ENCODE measurements around the gene ABITRAM. TPM values are rescaled to one million over a fixed set of nuclear protein-coding genes. Genes with fewer than 3 reads are reported as not detected.
"Not testable (repeated sequence)": the region's sequence is repeated elsewhere in the genome, so short reads cannot be mapped to it uniquely, and the experiment has no call there.

The ABITRAM gene
- total RNA-seq, 1 donor from 2014 or later: 16.0 TPM

GRCh38 chr9:108913391-108913790 lies 20.8 kb upstream of the ABITRAM start:
- TF ChIP-seq POLR2AphosphoS5 (IDR thresholded peaks at IDR 0.05; ENCODE audit: insufficient read depth in 1 of 2, low read depth in 1 of 2): no peak
- no peak for TF ChIP-seq POLR2A (IDR thresholded peaks at IDR 0.05)
- TF ChIP-seq, protein P1, sequence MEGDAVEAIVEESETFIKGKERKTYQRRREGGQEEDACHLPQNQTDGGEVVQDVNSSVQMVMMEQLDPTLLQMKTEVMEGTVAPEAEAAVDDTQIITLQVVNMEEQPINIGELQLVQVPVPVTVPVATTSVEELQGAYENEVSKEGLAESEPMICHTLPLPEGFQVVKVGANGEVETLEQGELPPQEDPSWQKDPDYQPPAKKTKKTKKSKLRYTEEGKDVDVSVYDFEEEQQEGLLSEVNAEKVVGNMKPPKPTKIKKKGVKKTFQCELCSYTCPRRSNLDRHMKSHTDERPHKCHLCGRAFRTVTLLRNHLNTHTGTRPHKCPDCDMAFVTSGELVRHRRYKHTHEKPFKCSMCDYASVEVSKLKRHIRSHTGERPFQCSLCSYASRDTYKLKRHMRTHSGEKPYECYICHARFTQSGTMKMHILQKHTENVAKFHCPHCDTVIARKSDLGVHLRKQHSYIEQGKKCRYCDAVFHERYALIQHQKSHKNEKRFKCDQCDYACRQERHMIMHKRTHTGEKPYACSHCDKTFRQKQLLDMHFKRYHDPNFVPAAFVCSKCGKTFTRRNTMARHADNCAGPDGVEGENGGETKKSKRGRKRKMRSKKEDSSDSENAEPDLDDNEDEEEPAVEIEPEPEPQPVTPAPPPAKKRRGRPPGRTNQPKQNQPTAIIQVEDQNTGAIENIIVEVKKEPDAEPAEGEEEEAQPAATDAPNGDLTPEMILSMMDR (IDR thresholded peaks at IDR 0.05): no peak
- Histone ChIP-seq H3K27ac (no peak overlapping the region), H3K9me3 (no peaks in the 10 kb centered on the region), H3K27me3 (no peaks in the 10 kb centered on the region), H3K36me3 (peaks cover 0 to 52% of the 10 kb centered on the region in 2 donors), H3K4me1 (no peaks in the 10 kb centered on the region), H3K4me3 (no peak overlapping the region)
- DNase-seq (ENCODE audit: extremely low spot score in 2 of 2): no peak
- intact Hi-C loops (cut with DNase I): no loop called here

GRCh38 chr9:108919517-108919916 lies 14.7 kb upstream of the ABITRAM start:
- peaks cover 0 to 78% of the 10 kb centered on the region in 2 donors for H3K36me3 ChIP-seq
- no peak for DNase-seq (ENCODE audit: extremely low spot score in 2 of 2)
- no peak overlapping the region for H3K27ac ChIP-seq
- TF ChIP-seq, protein P1 (IDR thresholded peaks at IDR 0.05): no peak
- no peak for TF ChIP-seq POLR2AphosphoS5 (IDR thresholded peaks at IDR 0.05; ENCODE audit: insufficient read depth in 1 of 2, low read depth in 1 of 2)
- no peak for TF ChIP-seq POLR2A (IDR thresholded peaks at IDR 0.05)
- H3K9me3 ChIP-seq: no peaks in the 10 kb centered on the region
- no peaks in the 10 kb centered on the region for H3K27me3 ChIP-seq
- intact Hi-C loops (cut with DNase I): no loop called here
- H3K4me3 ChIP-seq: no peak overlapping the region
- no peaks in the 10 kb centered on the region for H3K4me1 ChIP-seq

- H3K9me3 ChIP-seq; H3K27ac ChIP-seq; DNase-seq (ENCODE audit: extremely low spot score in 2 of 2); H3K4me3 ChIP-seq; H3K27me3 ChIP-seq; H3K4me1 ChIP-seq; intact Hi-C loops (cut with DNase I): not testable (repeated sequence)
- peaks cover 0 to 86% of the 10 kb centered on the region in 2 donors for H3K36me3 ChIP-seq
Measured at GRCh38 chr9:108920401-108920800, 13.8 kb upstream of the ABITRAM start.

- DNase-seq (ENCODE audit: extremely low spot score in 2 of 2): no peak
- H3K27me3 ChIP-seq: no peaks in the 10 kb centered on the region
- H3K4me3 ChIP-seq: no peak overlapping the region
- intact Hi-C loops (cut with DNase I): no loop called here
- no peak overlapping the region for H3K27ac ChIP-seq
- no peak for TF ChIP-seq POLR2A (IDR thresholded peaks at IDR 0.05)
- no peak for TF ChIP-seq POLR2AphosphoS5 (IDR thresholded peaks at IDR 0.05; ENCODE audit: insufficient read depth in 1 of 2, low read depth in 1 of 2)
- TF ChIP-seq, protein P1 (IDR thresholded peaks at IDR 0.05): no peak
- H3K36me3 ChIP-seq: peaks cover 0 to 86% of the 10 kb centered on the region in 2 donors
- no peaks in the 10 kb centered on the region for H3K4me1 ChIP-seq
- H3K9me3 ChIP-seq: no peaks in the 10 kb centered on the region
Measured at GRCh38 chr9:108921200-108921599, 13.0 kb upstream of the ABITRAM start.

- TF ChIP-seq, protein P1 (IDR thresholded peaks at IDR 0.05): no peak
- Histone ChIP-seq H3K4me1 (no peaks in the 10 kb centered on the region), H3K9me3 (no peaks in the 10 kb centered on the region), H3K36me3 (peaks cover 0 to 83% of the 10 kb centered on the region in 2 donors), H3K27me3 (no peaks in the 10 kb centered on the region), H3K4me3 (no peak overlapping the region), H3K27ac (no peak overlapping the region)
- intact Hi-C loops (cut with DNase I): no loop called here
- no peak for DNase-seq (ENCODE audit: extremely low spot score in 2 of 2)
Measured at GRCh38 chr9:108924466-108924865, 9.7 kb upstream of the ABITRAM start.

DNA sequence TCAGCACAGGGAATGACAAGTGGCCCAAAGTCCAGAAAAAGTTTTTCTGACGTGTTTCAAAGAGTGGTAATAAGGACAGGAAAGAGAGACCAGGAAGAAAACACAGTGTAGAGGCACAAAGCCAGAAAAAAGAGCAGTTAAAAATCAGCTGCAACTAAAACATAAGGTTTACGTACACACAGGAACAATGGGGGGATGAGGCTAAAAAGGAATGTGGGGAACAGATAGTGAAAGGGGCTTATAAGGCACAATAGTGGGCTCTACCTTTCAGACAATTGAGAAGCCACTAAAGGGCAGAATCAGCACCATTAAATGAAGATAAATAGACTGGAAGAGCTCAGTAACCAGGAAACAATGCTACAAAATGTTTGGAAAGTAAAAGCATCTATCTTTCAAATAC lies 5.8 kb upstream of the ABITRAM start:
- H3K27ac ChIP-seq: no peak overlapping the region
- intact Hi-C loops (cut with DNase I): no loop called here
- no peaks in the 10 kb centered on the region for H3K27me3 ChIP-seq
- no peak overlapping the region for H3K4me3 ChIP-seq
- no peaks in the 10 kb centered on the region for H3K9me3 ChIP-seq
- H3K4me1 ChIP-seq: peaks cover 14% of the 10 kb centered on the region
- no peak for DNase-seq (ENCODE audit: extremely low spot score in 2 of 2)
- H3K36me3 ChIP-seq: peaks cover 0 to 47% of the 10 kb centered on the region in 2 donors
- TF ChIP-seq POLR2AphosphoS5 (IDR thresholded peaks at IDR 0.05; ENCODE audit: insufficient read depth in 1 of 2, low read depth in 1 of 2): no peak
- TF ChIP-seq, protein P1 (IDR thresholded peaks at IDR 0.05): no peak
- TF ChIP-seq POLR2A (IDR thresholded peaks at IDR 0.05): no peak
